NCI-H748 (cell line): ENCODE measurements around the gene FH.

Experiments
- DNase-seq: peaks from one replicate; lab custom pipeline; 2025; ENCODE audit not compliant: unreplicated experiment; lab: John Stamatoyannopoulos, UW

The FH gene

GRCh38 chr1:241525026-241525425, 5.5 kb upstream of the FH start:
- DNase-seq, result peak; percentile 2

- no peak for DNase-seq
These were observed 2.2 kb upstream of the FH start for GRCh38 chr1:241521718-241522117.

GRCh38 chr1:241520080-241520465, 518 bp upstream of the FH start:
- no peak for DNase-seq

GRCh38 chr1:241518476-241519307, 863 bp downstream of the FH start:
- peak; percentile 51 for DNase-seq

- DNase-seq, result no peak
These were observed 6.2 kb downstream of the FH start for GRCh38 chr1:241513378-241513777.

GRCh38 chr1:241507189-241507863, 12.2 kb downstream of the FH start:
- DNase-seq, result no peak

- DNase-seq, result no peak
These were observed 16.1 kb downstream of the FH start for GRCh38 chr1:241503444-241503843.

- DNase-seq, result peak; percentile 35
These were observed 19.6 kb downstream of the FH start for GRCh38 chr1:241499910-241500309.

- DNase-seq, result no peak
These were observed 23.8 kb downstream of the FH start for GRCh38 chr1:241495741-241496140.

- no peak for DNase-seq
These were observed 30.8 kb downstream of the FH start for GRCh38 chr1:241488739-241489138.

GRCh38 chr1:241485554-241485992, 34.0 kb downstream of the FH start:
- peak; percentile 59 for DNase-seq

- no peak for DNase-seq
These were observed 34.4 kb downstream of the FH start for GRCh38 chr1:241485145-241485544.

GRCh38 chr1:241482761-241483250, 36.7 kb downstream of the FH start:
- DNase-seq, result no peak

- DNase-seq, result no peak
These were observed 40.3 kb downstream of the FH start for GRCh38 chr1:241479294-241479693.

GRCh38 chr1:241475671-241476070, 43.9 kb downstream of the FH start:
- DNase-seq, result no peak

- no peak for DNase-seq
These were observed 46.5 kb downstream of the FH start for GRCh38 chr1:241473026-241473425.

- DNase-seq, result no peak
These were observed 48.5 kb downstream of the FH start for GRCh38 chr1:241470908-241471590.

GRCh38 chr1:241470361-241470760, 49.2 kb downstream of the FH start:
- no peak for DNase-seq

GRCh38 chr1:241465673-241466072, 53.9 kb downstream of the FH start:
- no peak for DNase-seq

- DNase-seq, result peak; percentile 15
These were observed 54.6 kb downstream of the FH start for GRCh38 chr1:241464985-241465384.

- DNase-seq, result no peak
These were observed 57.2 kb downstream of the FH start for GRCh38 chr1:241462391-241462790.
